Hematopoietic multipotent progenitor cell treated with erythropoietin and hydrocortisone succinate and interleukin-3 and kit ligand, for 17 days (in vitro differentiated cells): ENCODE results near the gene SCGB1D4.

ENCODE experiments used
- DNase-seq: peaks from one replicate; pipeline ENCODE4 v3.0.0-alpha.2; 2015; ENCODE audit warnings: low spot score

The SCGB1D4 gene

DNA sequence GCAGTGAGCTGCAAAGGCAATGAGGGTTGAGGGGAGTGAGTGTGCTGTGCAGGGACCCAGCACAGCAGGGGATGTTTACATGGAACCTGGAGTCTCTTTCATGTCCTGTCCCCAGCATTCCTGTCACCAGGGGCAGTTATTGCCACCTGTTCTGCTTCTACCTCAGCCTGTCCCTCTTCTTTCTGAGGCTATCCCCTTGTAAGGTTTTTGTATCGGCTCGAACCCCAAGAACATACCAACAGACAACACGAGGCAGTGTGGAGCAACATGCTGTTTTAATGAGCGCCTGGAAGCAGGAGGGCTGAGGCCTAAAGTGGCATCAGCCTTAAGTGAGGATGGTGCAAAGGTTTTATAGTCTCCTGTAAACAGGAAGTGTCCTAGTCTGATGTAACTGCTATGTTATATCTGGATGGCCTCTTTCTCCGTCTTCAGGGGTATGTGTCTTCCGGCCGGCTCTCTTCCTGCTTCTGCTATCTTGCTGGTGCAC lies 25.0 kb downstream of the SCGB1D4 start:
- DNase-seq, result no peak

DNA sequence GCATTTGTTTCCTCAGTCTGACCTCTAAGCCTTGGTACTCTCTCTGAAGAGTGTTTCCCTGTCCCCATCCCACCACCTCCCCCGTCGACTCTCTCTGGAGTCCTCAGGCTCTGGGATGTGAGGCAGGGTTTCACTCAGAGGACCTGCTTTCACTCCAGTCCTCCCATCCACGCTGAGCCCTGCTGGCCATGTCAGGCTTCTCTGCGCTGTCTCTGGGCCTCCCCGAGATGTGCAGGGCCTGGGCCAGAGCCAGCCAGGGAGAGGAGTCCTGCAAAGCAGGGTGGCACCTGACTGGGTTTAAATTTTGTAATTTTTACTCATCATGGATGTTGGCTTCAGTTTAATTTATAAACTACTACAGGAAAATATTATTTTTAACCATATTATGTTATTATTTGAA lies 25.6 kb downstream of the SCGB1D4 start:
- no peak for DNase-seq

DNA sequence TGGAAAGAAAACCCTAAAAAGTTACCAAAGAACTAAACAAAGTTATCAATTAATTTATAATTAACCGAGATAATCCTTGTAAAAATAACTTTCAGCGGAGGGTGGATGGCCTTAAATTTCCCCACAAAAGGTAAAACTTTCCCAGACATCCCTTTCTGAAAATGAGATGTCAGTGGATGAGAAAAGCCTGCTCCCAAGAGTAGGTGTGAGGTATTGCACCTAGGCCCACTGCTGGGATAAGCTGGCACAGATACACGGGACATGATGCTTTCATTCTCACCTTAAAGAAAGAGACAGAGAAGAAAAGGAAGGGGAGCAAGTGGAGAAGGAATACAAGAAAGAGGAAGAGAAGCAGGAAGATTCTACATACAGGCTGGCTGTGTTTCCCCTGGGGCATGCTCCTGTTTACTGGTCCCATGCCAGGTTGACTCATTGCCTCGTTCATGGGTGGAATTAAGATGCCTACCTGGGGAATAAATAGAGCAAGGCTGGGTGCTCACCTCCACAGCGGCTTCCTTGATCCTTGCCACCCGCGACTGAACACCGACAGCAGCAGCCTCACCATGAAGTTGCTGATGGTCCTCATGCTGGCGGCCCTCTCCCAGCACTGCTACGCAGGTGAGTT lies 29.1 kb downstream of the SCGB1D4 start, which contains the start of gene SCGB2A2:
Gene SCGB2A2, plus strand, starts transcription at position 505 of the 625 bp plus-strand sequence. Its CDS starts 59 bp downstream, at position 564.
- DNase-seq, result no peak

DNA sequence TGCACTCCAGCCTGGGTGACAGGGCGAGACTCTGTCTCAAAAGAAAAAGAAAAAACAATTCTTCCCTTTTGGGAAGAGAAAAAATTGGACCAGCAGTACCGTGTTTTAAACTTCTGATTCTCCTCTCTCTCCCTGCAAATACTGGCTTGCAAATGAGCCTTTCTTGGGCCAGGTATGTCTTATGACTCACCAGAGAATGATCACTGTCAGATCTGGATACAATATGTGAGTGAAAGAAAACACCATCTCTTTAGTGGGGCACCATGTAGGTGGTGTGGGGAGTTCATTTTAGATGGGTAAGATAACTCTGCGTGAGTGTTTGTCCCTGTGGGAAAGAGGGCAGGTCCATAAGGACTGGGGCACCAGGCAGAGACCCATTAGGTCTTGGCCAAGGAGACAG lies 31.3 kb downstream of the SCGB1D4 start:
- no peak for DNase-seq

DNA sequence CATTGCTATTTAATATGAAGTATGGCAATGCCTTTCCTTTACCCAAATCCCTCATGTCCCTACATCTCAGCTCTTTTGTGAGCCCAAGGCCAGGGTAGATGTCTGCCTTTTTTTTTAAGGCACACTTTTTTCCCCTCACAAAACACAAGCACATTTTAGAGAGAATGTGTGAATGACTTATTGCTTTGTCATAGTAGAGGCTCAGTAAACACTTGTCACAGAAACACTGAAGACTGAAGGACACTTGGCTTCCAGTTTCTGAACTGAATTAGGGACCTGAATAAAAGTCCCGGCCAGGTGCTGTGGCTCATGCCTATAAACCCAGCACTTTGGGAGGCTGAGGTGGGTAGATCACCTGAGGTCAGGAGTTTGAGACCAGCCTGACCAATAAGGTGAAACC lies 31.8 kb downstream of the SCGB1D4 start:
- DNase-seq, result no peak

DNA sequence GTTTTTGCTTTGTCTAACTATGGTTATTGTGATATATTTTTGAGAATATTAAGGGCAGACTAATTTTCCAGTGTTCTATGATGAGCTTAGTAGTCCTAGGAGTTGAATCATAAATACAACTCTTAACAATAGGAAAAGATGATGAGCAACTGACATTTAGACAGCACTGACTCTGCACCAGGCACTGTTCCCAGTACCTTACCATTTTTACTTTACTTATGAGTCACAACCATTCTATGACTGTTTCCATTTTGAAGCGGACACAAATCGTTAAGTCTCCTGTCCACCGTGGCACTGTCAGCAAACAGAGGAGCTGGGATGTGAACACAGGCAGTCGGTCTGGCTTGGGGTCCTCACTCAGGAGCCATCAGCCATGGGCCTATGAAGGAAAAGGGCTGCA lies 32.3 kb downstream of the SCGB1D4 start:
- DNase-seq, result no peak

DNA sequence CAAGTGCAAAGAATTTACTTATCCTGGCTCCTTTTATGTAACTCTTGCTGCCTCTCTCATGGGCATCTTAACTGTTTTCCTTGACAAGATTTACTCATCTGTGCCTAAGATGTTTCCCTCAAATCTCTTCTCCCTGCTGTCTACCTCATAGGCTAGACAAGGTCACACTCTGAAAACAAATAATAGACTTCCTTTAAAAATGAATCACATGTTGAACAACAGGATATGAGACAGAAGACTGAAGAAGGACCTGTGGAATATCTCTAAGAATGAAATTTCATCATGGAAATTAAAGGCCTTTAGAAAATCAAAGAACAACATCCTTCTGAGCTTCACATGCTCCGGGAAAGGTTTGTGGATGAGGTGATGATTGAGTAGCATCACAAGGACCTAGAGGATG lies 34.9 kb downstream of the SCGB1D4 start:
- no peak for DNase-seq

DNA sequence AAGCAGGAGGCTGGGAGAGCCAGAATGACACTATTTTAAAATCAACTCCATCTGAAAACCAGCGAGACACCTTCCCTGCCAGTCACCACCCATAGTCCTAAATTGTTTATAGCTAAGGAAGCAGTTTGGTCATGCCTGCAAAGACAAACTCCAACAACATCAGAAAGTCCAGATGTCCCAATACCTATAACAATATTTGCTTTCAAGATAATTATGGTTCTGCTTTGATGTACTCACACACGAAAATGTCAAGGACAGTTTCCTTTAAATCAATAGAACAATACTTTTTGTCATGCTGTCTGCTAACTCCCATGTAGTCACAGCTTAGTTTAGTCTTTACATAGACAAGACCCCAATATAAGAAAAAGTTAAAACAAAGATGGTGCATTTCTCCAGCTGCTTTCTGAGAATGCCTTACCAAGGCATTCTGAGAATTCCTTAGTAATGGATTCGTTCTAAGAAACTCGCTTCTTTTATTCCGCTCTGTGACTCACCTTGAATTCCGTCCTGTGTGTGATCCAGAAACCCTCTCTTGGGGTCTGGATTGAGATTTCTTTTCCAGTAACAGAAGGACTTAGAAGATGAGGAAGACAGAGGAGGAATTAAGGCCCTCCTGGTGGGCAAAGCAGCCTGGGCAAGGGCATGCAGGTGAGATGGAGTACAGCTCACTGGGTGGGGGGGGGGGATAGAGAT lies 38.5 kb downstream of the SCGB1D4 start:
- no peak for DNase-seq

DNA sequence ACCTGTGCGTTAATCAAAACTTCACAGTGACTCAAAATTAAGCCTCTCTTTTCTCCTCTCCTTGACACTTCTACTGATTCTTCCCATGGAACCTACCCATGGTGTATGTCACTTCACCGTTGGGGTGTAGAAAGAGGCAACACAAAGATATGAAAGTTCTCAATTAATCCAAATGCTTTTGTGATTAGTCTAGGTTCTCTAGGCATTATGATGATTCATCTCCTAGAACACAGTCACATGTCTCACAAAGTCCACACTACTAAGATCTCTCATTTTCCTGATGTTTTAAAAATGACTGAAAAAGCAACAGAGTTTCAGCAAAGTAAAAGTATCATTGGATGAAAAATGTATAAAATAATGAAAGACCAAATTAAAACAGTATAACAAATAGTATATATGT lies 42.6 kb downstream of the SCGB1D4 start:
- no peak for DNase-seq

DNA sequence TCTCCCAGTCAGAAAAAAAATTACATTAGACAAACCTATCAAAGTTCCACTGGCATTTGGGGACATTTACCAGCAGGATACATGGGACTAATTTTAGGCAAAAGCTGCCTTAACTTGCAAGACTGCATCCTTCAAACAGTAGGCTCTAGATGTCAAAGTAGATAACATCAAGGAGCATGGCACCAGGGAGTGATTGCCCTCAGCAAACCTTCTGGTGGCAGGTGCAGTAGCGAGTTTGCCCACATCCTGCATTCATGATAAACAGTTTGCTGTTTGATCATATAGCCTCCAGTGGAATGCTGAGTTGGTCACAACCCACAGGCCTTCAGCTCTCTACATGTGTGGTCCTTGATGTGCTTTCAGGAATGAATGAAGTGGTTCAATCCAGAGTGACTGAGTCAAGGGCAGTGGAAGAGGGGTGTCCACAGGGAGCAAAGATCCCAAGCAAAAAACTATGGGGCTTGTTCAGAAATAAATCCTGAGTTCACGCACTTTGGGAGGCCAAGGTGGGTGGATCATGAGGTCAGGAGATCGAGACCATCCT lies 44.8 kb downstream of the SCGB1D4 start:
- no peak for DNase-seq

DNA sequence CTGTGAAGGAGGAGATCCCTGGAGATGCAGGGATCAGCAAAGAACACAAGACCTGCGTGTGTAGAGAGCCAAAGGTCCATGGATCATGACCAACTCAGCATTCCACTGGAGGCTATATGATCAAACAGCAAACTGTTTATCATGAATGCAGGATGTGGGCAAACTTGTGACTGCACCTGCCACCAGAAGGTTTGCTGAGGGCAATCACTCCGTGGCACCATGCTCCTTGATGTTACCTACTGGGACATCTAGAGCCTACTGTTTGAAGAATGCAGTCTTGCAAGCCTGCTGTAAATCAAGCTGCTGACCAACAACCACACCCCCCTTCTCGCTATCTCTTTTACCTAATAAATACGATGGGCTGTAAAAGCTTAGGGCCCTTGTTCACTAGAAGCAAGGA lies 47.2 kb downstream of the SCGB1D4 start:
- DNase-seq, result no peak
